HG03378 (cell line): ENCODE measurements around the gene PIGM.

Source experiments
- ATAC-seq: cut with Tn5 transposase; IDR thresholded peaks from one replicate; pipeline ENCODE4 v1.9.1; 2021; ENCODE audit warnings: mild to moderate bottlenecking, moderate library complexity; ENCODE audit not compliant: unreplicated experiment

Gene PIGM

GRCh38 chr1:160031365-160032164 is at the start of gene PIGM:
Gene PIGM, minus strand, starts transcription at chr1:160031990. Its CDS starts 251 bp downstream, at chr1:160031739.
- peak; percentile 89 for ATAC-seq

- ATAC-seq = no peak
Measured at GRCh38 chr1:160081261-160081936, 49.6 kb upstream of the PIGM start, which contains the start of gene KCNJ9. Gene KCNJ9, plus strand, starts transcription at chr1:160081538. Its CDS starts 2,493 bp downstream, at chr1:160084031.

- no peak for ATAC-seq
Measured at GRCh38 chr1:160080381-160081100, 48.8 kb upstream of the PIGM start.

GRCh38 chr1:160079448-160079847 is 47.7 kb upstream of the PIGM start:
- no peak for ATAC-seq

GRCh38 chr1:160078512-160079195 is 46.9 kb upstream of the PIGM start:
- no peak for ATAC-seq

- no peak for ATAC-seq
Measured at GRCh38 chr1:160077486-160077885, 45.7 kb upstream of the PIGM start.

- no peak for ATAC-seq
Measured at GRCh38 chr1:160076295-160076694, 44.5 kb upstream of the PIGM start.

GRCh38 chr1:160075836-160076235 is 44.0 kb upstream of the PIGM start:
- ATAC-seq = no peak

- ATAC-seq = no peak
Measured at GRCh38 chr1:160074865-160075264, 43.1 kb upstream of the PIGM start.

- ATAC-seq = no peak
Measured at GRCh38 chr1:160071289-160071688, 39.5 kb upstream of the PIGM start.

- ATAC-seq = no peak
Measured at GRCh38 chr1:160070243-160071163, 38.7 kb upstream of the PIGM start.

- ATAC-seq = no peak
Measured at GRCh38 chr1:160069460-160070231, 37.9 kb upstream of the PIGM start, which contains the start of gene KCNJ10. Gene KCNJ10, minus strand, starts transcription at chr1:160070160. Its CDS starts 27,628 bp downstream, at chr1:160042532.

- no peak for ATAC-seq
Measured at GRCh38 chr1:160068225-160068624, 36.4 kb upstream of the PIGM start.

GRCh38 chr1:160066829-160067745 is 35.3 kb upstream of the PIGM start:
- no peak for ATAC-seq

GRCh38 chr1:160064746-160065145 is 33.0 kb upstream of the PIGM start:
- ATAC-seq = no peak

GRCh38 chr1:160064164-160064563 is 32.4 kb upstream of the PIGM start:
- ATAC-seq = no peak

- no peak for ATAC-seq
Measured at GRCh38 chr1:160063176-160063575, 31.4 kb upstream of the PIGM start.

GRCh38 chr1:160062230-160062532 is 30.4 kb upstream of the PIGM start:
- ATAC-seq = no peak
